ENCODE results near the gene SMIM33. TPM values are rescaled to one million over a fixed set of nuclear protein-coding genes. Genes with fewer than 3 reads are reported as not detected.

Gene SMIM33
- total and polyA plus RNA-seq, 2 donors (not counting 1 experiment from before 2014, with no cell fraction given) = not detected

- Histone ChIP-seq H4K20me1 (ENCODE audit: control insufficient read depth, insufficient read depth, low read length, poor library complexity, severe bottlenecking) (no peaks in the 10 kb centered on the region), H3K27ac (ENCODE audit: low read length in 2 of 2) (no peak overlapping the region), H3K9me3 (ENCODE audit: control extremely low read depth in 1 of 3, control insufficient read depth in 2 of 3, insufficient read depth in 1 of 3, low read length in 2 of 3) (no peaks in the 10 kb centered on the region), H3K9ac (ENCODE audit: low read length) (no peak overlapping the region), H3K36me3 (replicated peaks in 1 of 2; ENCODE audit: control extremely low read depth in 1 of 2, control insufficient read depth in 1 of 2, extremely low read depth in 1 of 2, insufficient read depth in 2 of 2, low read length in 1 of 2) (no peaks in the 10 kb centered on the region), H3K4me2 (replicated peaks; ENCODE audit: low read depth, low read length, poor library complexity, severe bottlenecking) (no peak overlapping the region), H3K4me1 (ENCODE audit: control insufficient read depth in 2 of 2, insufficient read depth in 2 of 2, low read length in 2 of 2) (peaks cover 0 to 7% of the 10 kb centered on the region in 2 donors), H3K79me2 (ENCODE audit: control insufficient read depth, insufficient read depth, low read length) (no peaks in the 10 kb centered on the region), H3K27me3 (replicated peaks in 1 of 4; ENCODE audit: control extremely low read depth in 1 of 4, control insufficient read depth in 3 of 4, insufficient read depth in 4 of 4, low read length in 3 of 4) (no peaks in the 10 kb centered on the region), H3K4me3 (ENCODE audit: control extremely low read depth in 1 of 5, extremely low read depth in 1 of 5, insufficient read depth in 1 of 5, low read depth in 2 of 5, low read length in 4 of 5) (no peak overlapping the region), H2AFZ (ENCODE audit: insufficient read depth, low read depth, low read length, poor library complexity, severe bottlenecking) (no peak overlapping the region)
- CTCF ChIA-PET = no interaction called here
- Mint-ChIP-seq H3K27ac (no peak overlapping the region), H3K4me1 (peaks cover 6% of the 10 kb centered on the region), H3K27me3 (no peaks in the 10 kb centered on the region), H3K4me3 (no peak overlapping the region), H3K9me3 (ENCODE audit: insufficient read depth) (no peaks in the 10 kb centered on the region)
- DNase-seq = no peak
- WGBS (ENCODE audit: insufficient coverage) = 93% methylated on average over 2 of the region's 5 CpGs
- TF ChIP-seq EZH2 (IDR thresholded peaks at IDR 0.05; ENCODE audit: borderline replicate concordance, insufficient read depth, low read depth, low read length, poor library complexity, severe bottlenecking) (no peak), CTCF (IDR thresholded peaks at IDR 0.05) (no peak)
- ATAC-seq (ENCODE audit: low read depth) = no peak
- intact Hi-C loops (cut with micrococcal nuclease) = no loop called here
- POLR2A ChIA-PET = no interaction called here
Measured at GRCh38 chr5:139461698-139462097, 9.1 kb upstream of the SMIM33 start.

GRCh38 chr5:139462586-139463276 is 8.1 kb upstream of the SMIM33 start, which contains the start of gene ECSCR:
Gene ECSCR (minus strand): TSS chr5:139462743. CDS start chr5:139462670, 73 bp downstream.
- TF ChIP-seq EZH2 (IDR thresholded peaks at IDR 0.05; ENCODE audit: borderline replicate concordance, insufficient read depth, low read depth, low read length, poor library complexity, severe bottlenecking) = no peak
- no peak for TF ChIP-seq CTCF (IDR thresholded peaks at IDR 0.05)
- ChIA-PET CTCF (no interaction called here), POLR2A (no interaction called here)
- Histone ChIP-seq H3K4me1 (ENCODE audit: control insufficient read depth in 2 of 2, insufficient read depth in 2 of 2, low read length in 2 of 2) (peaks cover 0 to 7% of the 10 kb centered on the region in 2 donors), H3K4me2 (replicated peaks; ENCODE audit: low read depth, low read length, poor library complexity, severe bottlenecking) (no peak within 1 kb of the TSS), H3K9ac (ENCODE audit: low read length) (no peak within 1 kb of the TSS), H3K79me2 (ENCODE audit: control insufficient read depth, insufficient read depth, low read length) (no peaks in the 10 kb centered on the region), H3K4me3 (ENCODE audit: control extremely low read depth in 1 of 5, extremely low read depth in 1 of 5, insufficient read depth in 1 of 5, low read depth in 2 of 5, low read length in 4 of 5) (no peak within 1 kb of the TSS), H2AFZ (ENCODE audit: insufficient read depth, low read depth, low read length, poor library complexity, severe bottlenecking) (no peak within 1 kb of the TSS), H3K36me3 (replicated peaks in 1 of 2; ENCODE audit: control extremely low read depth in 1 of 2, control insufficient read depth in 1 of 2, extremely low read depth in 1 of 2, insufficient read depth in 2 of 2, low read length in 1 of 2) (no peaks in the 10 kb centered on the region), H4K20me1 (ENCODE audit: control insufficient read depth, insufficient read depth, low read length, poor library complexity, severe bottlenecking) (no peaks in the 10 kb centered on the region), H3K27me3 (replicated peaks in 1 of 4; ENCODE audit: control extremely low read depth in 1 of 4, control insufficient read depth in 3 of 4, insufficient read depth in 4 of 4, low read length in 3 of 4) (no peaks in the 10 kb centered on the region), H3K27ac (ENCODE audit: low read length in 2 of 2) (no peak within 1 kb of the TSS), H3K9me3 (ENCODE audit: control extremely low read depth in 1 of 3, control insufficient read depth in 2 of 3, insufficient read depth in 1 of 3, low read length in 2 of 3) (no peaks in the 10 kb centered on the region)
- no peak within 1 kb of the TSS for H3K4me3 Mint-ChIP-seq
- no peak within 1 kb of the TSS for H3K27ac Mint-ChIP-seq
- intact Hi-C loops (cut with micrococcal nuclease) = no loop called here
- H3K4me1 Mint-ChIP-seq = peaks cover 6% of the 10 kb centered on the region
- DNase-seq = no peak
- 92% methylated on average over 9 of the region's 10 CpGs for WGBS (ENCODE audit: insufficient coverage)
- H3K27me3 Mint-ChIP-seq = no peaks in the 10 kb centered on the region
- no peaks in the 10 kb centered on the region for H3K9me3 Mint-ChIP-seq (ENCODE audit: insufficient read depth)
- ATAC-seq (ENCODE audit: low read depth) = no peak

Measured in B cell (primary cell).